GM18520 (cell line): Measurements from ENCODE around the gene PRDM1.
A peak's percentile ranks its signal among the peaks of the same experiment; 100 is the strongest.
"Not testable (repeated sequence)": the region's sequence is repeated elsewhere in the genome, so short reads cannot be mapped to it uniquely, and the experiment has no call there.

ENCODE experiments used
- ATAC-seq: cut with Tn5 transposase; IDR thresholded peaks from one replicate; pipeline ENCODE4 v1.9.1; 2021; ENCODE audit not compliant: unreplicated experiment

Gene PRDM1

GRCh38 chr6:106134906-106135634, 48.9 kb downstream of the PRDM1 start:
- no peak for ATAC-seq

GRCh38 chr6:106135911-106136571, 49.9 kb downstream of the PRDM1 start:
- no peak for ATAC-seq

- no peak for ATAC-seq
Measured at GRCh38 chr6:106136845-106137244, 50.7 kb downstream of the PRDM1 start.

- ATAC-seq: no peak
Measured at GRCh38 chr6:106138151-106138550, 52.0 kb downstream of the PRDM1 start.

GRCh38 chr6:106141441-106142237, 55.5 kb downstream of the PRDM1 start:
- ATAC-seq: peak; percentile 77

GRCh38 chr6:106142876-106143431, 56.8 kb downstream of the PRDM1 start:
- no peak for ATAC-seq

GRCh38 chr6:106143665-106144064, 57.5 kb downstream of the PRDM1 start:
- ATAC-seq: no peak

GRCh38 chr6:106145144-106145543, 59.0 kb downstream of the PRDM1 start:
- ATAC-seq: no peak

- peak; percentile 16 for ATAC-seq
Measured at GRCh38 chr6:106145741-106146227, 59.6 kb downstream of the PRDM1 start.

- ATAC-seq: peak; percentile 22
Measured at GRCh38 chr6:106146852-106147351, 60.8 kb downstream of the PRDM1 start.

GRCh38 chr6:106147476-106147875, 61.3 kb downstream of the PRDM1 start:
- no peak for ATAC-seq

- peak; percentile 27 for ATAC-seq
Measured at GRCh38 chr6:106149472-106150069, 63.4 kb downstream of the PRDM1 start.

- not testable (repeated sequence) for ATAC-seq
Measured at GRCh38 chr6:106152476-106152875, 66.3 kb downstream of the PRDM1 start.

- no peak for ATAC-seq
Measured at GRCh38 chr6:106152952-106153351, 66.8 kb downstream of the PRDM1 start.

GRCh38 chr6:106154326-106154725, 68.2 kb downstream of the PRDM1 start:
- no peak for ATAC-seq

- ATAC-seq: no peak
Measured at GRCh38 chr6:106155219-106155830, 69.2 kb downstream of the PRDM1 start.

GRCh38 chr6:106156413-106156812, 70.3 kb downstream of the PRDM1 start:
- ATAC-seq: no peak

- ATAC-seq: no peak
Measured at GRCh38 chr6:106156863-106157262, 70.7 kb downstream of the PRDM1 start.

GRCh38 chr6:106158816-106159215, 72.7 kb downstream of the PRDM1 start:
- no peak for ATAC-seq
